ENCODE measurements around the gene MIGA1.

Gene MIGA1

GRCh38 chr1:77926561-77927357 is 147.3 kb downstream of the MIGA1 start:
- DNase-seq = no peak

DNA sequence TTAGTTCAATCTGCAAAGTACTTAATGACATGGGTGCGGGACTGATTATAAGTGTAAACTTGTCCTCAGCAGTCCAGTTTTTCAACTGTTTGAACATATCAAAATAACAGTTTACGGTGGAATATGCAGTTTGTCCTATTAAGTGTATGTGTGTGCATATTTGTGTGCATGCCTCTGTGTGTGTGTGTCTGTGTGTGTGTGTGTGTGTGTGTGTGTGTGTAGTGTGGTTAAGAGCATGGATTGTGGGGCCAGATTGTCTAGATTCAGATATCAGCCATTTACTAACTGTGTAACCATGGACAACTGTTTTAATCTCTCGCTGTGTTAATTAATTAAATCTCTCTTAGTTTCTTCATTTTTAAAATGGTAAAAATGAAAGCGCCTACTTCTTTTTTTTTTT is 148.0 kb downstream of the MIGA1 start:
- no peak for DNase-seq
